Activated CD4-positive, alpha-beta T cell treated with anti-CD3 and anti-CD28 coated beads for 1 hour (primary cell): ENCODE measurements around the gene MXRA8.
"Not testable (repeated sequence)": the region's sequence is repeated elsewhere in the genome, so short reads cannot be mapped to it uniquely, and the experiment has no call there.

Source experiments
- DNase-seq: peaks from one replicate; pipeline ENCODE4 v3.0.0-alpha.2; 2020

The MXRA8 gene

DNA sequence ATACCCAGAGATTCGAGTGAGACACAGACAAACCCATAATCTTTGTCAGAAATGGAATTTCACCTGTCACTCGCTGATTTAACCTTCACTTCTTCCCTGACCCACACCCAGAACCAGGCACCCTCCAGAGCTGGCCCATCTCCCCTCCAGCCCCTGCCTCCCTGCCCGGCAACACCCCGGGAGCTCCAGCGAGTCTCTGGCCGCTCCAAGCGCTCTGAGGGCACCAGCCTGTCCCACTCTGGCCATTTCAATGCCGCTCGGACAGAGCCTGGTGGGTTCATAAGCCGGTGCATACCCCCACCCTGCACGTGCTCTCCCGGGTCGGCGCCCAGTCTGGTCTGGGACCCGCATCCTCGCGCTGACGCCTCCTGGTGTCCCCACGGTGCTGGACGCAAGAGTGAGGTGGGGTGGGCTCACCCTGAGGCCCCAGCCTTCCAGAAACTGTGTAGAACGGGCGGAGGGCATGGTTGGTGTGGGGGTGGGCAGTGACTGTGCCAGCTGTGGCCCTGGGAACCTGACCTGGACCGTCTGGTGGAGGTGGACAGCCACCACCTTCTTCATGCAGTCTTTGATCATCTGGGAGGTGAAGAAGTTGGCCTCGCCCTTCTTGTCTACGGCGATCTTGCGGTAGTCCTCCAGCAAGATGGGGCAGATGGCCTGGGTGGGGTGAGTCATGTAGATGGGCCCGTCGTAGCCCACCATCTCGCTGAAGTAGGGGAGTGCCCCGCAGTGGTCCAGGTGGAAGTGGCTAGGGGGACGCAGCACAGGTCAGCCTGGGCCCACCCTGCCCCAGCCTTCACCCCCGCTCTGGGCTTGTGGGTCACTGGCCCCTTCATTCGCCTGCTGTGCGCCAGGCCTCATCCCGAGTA lies 39.3 kb downstream of the MXRA8 start:
- DNase-seq = no peak

DNA sequence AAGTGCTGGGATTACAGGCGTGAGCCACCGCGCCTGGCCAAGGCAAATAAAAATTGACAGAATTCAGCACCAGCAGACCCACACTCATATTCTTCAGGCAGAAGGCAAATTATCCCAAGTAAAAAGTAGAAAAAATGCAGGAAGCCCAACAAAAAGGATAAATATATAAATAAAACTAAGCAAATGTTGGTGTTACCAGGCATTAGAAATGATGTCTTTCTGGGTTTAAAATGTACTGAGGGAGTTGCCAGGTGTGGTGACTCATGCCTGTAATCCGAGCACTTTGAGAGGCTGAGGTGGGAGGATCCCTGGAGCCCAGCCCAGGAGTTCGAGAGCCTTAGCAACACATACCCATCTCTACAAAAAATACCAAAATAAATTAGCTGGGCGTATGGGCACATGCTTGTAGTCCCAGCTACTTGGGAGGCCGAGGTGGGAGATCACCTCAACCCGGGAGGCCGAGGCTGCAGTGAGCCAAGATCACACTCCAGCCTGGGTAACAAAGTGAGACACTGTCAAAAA lies 40.2 kb downstream of the MXRA8 start:
- no peak for DNase-seq

DNA sequence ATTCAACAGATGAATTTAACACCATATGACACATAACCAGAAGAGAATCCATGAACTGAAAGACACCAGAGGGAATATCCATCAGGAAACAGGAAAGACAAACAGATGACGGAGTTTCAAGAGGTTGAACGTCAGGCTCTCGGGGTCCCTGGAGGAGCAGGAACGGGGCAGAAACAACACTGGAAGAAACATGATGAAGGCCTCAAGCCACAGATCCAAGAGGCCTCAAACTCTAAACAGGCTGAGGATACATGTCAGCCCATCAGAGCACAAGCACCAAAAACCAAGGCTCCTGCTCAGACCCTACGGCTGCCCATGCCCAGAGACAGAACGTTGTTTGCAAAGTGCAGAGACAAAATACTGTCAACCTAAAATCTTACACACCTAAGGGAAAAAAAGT lies 40.9 kb downstream of the MXRA8 start:
- no peak for DNase-seq

DNA sequence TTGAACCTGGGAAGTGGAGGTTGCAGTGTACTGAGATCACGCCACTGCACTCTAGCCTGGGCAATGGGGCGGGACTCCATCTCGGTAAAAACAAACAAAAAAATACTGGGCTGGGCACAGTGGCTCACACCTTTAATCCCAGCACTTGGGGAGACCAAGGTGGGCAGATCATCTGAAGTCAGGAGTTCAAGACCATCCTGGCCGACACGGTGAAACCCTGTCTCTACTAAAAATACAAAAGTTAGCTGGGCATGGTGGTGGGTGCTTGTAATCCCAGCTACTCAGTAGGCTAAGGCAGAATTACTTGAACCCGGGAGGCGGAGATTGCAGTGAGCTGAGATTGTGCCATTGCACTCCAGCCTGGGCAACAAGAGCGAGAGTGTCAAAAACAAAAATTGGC lies 42.2 kb downstream of the MXRA8 start:
- not testable (repeated sequence) for DNase-seq

DNA sequence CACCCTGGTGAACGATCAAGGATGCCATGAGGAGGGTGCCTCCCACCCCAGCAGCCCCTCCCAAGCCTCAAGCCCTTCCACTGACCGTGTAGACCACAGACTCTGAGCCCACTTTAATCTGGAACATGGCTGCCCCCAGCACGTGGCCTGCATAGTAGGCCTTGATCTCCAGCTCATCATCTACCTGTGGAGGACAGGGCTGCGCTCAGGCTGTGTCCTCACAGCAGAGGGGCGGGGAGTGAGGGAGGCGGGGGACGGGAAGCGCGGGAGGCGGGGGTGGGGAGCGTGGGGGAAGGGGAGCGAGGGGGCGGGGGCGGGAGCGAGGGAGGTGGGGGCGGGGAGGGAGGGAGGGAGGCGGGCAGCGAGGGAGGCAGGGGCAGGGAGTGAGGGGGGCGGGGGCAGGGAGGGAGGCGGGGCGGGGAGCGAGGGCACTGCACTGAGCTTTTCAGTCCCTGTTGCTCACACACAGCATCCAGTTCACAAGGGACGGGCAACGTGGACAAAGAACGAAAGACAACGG lies 42.9 kb downstream of the MXRA8 start:
- no peak for DNase-seq

DNA sequence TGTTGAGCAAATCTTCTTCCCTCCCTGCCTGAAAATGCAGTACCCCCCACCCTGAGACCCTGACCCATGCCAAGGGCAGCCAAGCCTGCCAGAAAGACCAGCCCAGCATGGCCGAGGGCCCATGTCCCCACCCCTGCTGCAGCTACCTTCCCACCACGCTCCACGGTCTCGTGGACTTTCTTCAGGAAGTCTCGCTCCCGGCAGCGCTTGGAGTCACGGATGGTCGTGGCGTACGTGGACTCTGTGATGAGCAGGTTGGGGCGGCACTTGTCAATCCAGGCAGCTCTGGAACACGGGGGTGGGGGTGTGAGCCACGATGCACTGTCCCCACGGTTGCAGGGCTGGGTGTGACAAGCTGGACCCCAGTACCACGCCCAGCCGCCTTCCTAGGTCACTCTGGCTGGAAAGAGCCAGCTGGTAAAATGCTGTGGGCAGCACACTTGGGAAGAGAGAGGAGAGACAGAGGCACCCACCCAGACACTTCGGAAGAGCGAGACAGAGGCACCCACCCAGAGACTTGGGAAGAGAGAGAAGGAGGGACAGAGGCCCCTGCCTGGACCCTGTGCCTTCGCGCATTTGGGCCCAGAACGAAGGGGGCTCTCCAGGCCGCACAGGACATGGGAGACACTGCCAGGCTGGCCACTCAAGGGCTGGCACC lies 43.5 kb downstream of the MXRA8 start:
- DNase-seq = no peak

DNA sequence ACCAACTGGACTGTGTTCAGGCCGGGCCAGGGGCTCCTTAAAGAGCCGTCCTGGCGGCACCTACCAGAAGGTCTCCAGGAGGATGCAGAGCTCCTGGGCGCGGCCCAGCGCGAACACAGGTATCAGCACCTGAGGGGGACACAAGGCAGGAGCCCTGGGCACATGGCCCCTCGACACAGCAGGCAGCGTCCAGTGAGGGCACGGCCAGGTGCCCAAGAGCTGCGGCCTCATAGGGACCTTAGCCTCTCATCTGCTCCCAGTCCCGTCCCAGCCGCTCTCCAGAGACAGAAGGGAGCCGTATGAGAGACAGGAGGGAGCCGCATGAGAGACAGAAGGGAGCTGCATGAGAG lies 44.1 kb downstream of the MXRA8 start:
- DNase-seq = no peak

DNA sequence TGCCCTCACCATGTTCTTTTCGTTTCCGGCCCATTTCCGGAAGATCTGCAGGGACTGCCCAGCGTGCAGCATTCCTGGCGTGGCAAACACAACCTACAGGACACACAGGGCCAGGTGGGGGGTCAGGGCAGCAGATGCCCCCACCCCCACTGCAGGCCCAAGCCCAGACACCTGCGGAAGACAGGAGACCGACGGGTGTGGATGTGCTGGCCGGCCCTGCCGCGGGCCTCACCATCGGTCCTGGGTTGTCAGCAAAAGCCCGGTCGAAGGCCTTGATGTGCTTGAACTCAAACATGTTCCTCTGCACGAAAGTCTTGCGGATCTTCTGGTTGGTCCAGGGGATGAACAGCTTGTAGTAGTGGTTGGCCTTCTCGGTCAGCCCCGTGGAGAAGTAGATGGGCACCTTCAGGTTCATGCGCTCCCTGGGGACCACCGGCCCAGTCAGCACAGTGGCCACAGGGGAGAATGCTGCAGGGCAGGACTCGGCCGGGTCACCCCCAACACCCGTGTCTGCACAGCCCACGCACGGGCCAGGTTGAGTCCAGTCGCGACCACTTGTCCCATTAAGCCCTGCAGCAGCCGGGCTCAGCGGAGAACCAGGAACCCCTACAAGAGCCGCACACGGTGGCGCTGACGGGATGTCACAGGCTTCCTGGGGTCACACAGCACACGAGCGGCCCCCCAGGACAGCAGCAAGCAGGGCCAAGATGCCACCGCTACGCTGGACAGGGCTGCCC lies 44.7 kb downstream of the MXRA8 start:
- no peak for DNase-seq

DNA sequence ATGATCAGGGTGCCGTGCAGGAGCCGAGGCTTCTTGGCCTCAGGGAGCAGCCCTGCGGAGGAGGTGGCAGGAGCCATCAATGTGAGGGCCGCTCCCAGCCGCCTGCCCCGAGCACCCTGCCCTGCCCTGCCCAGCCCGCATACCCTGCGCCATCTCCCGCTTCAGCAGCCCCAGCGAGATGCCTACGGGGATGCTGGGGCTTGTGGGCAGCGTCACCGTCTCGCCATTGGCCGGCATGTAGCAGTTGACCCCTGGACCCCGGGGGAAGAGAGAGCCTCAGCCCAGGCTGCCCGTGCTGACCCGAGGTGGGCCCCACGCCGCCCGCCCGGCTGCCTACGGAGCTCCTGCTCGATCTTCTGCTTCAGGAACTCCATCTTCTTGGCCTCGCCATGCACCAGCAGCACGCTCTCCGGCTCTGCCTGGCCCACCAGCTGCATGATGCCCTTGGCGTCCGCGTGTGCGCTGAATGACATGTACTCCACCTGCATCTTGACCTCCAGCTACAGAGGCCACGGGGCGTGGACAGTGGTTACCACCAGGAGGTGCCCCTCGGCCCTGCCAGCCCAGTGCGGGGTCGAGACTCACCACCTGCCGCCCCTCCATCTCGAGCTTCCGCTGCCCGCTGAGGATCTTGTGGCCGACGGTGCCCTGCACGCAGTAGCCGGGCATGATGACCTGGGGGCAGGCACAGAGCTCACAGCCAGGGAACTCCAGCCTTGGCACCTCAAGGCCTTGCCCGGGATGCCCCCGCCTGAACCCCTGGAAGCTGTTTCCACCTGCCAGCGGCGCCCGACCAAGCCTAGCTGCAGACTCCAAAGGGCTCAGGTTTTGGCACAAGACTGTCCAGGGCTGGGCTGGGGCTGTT lies 45.7 kb downstream of the MXRA8 start:
- DNase-seq = no peak

DNA sequence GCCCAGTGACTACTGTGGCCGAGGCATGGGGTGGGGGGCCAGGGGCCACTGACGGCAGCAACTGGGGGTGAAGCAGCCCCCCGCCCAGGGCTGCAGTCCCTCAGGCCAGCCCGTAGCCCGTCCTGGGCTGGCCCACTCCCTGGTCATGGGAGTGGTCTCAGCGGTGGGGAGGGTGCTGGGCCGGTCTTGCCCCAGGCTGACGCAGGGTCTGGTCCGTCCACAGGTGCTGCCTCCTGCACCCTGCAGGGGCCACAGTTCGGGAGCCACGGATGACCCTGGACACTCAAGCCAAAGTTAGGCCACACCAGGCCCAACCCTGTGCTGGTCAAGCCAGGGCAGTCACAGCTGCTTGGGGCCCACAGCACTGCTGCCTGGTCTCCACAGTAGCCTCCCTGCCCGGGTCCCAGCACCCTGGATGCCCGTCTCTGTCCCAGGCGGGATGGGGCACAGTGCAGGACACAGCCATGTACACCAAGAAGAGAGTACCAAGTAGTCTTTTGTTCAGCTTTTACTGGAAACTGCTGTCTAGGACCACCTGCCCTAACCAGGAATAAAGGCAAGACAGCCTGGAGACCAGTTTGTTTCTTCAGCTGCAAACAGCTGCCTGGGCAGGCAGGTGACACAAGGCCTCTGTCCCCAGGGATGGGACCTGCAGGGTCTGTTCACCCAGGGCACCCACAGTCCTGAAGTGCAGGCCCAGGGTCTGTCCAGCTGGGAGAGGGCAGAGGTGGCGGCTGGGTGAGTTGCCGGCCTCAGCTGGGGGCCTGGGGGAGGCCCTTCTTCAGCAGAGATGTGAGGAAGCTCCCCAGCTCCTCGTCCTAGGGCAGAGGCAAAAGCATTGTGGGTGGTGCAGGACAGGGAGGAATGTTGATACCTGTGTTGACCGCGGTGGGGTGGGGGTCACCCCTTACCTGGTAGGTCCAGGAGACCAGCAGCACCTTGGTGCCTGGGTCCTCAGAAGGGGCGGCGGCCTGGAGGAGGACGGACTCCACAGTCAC lies 46.9 kb downstream of the MXRA8 start:
- DNase-seq = no peak

DNA sequence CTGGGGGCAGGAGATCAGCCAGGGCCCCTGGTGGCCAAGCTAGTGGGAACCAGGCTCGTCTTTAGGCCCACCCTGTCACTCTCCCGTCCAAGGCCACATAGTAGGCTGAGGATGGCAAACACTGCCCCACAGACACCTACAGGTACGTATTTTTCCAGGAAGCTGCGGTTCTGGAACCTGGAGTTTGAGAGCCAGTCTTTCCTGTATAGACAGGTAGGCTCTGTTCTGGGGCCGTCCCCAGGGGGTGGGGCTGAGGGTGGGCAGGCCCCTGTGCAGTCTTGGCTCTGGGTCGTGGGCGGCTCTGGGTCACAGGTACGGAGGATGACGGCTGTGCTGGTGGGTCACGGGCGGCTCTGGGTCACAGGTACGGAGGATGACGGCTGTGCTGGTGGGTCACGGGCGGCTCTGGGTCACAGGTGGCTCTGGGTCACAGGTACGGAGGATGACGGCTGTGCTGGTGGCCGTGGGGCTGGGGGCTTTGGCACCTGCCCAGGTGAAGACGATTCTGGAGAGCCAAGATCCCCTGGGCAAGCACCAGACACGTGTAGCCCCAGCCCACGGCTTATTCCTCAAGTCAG lies 47.8 kb downstream of the MXRA8 start:
- DNase-seq = no peak

DNA sequence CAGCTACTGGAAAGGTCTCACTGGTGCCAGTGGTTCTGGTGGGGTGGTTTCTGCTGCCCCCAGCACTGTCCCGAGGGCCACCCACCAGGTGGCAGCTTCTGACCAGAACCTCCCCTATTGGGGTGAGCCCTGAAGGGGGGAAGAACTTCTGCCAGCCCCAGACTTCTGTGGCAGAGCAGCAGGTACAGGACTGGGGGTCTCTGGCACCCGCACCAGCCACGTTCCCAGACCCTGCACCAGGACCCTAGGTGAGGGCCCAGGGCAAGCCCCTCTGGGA lies 48.3 kb downstream of the MXRA8 start:
- no peak for DNase-seq

DNA sequence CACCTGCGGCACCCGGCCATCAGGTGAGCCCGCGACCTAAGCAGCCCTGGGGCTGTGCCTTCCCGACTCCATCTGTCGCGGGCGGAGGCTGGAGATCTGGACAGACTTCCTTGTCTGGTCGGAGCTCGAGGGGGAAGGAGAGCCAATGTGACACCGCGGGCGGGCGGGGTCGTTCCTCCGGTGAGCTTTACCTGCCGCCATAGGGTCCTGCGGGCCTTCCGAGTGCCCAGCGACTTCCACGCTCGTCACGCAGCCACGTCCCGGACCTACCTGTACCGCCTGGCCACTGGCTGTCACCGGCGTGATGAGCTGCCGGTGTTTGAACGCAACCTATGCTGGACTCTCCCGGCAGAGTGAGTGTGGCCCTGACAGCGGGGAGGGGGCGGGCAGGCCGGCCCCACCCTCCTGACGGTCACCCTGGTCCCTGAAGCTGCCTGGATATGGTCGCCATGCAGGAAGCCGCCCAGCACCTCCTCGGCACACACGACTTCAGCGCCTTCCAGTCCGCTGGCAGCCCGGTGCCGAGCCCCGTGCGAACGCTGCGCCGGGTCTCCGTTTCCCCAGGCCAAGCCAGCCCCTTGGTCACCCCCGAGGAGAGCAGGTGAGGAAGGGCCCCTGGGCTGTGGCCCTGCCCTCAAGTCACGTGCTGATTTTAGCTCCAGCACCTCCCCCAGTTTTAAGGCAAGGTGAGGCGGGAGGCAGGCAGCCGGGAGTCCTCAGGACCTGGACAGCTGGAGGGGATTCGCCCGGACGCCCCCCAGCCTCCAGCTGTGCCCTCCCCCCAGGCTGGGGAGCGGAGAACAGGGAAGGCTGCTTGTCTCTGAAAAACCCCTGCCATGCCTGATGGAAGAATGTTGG lies 48.9 kb downstream of the MXRA8 start:
- DNase-seq = no peak

DNA sequence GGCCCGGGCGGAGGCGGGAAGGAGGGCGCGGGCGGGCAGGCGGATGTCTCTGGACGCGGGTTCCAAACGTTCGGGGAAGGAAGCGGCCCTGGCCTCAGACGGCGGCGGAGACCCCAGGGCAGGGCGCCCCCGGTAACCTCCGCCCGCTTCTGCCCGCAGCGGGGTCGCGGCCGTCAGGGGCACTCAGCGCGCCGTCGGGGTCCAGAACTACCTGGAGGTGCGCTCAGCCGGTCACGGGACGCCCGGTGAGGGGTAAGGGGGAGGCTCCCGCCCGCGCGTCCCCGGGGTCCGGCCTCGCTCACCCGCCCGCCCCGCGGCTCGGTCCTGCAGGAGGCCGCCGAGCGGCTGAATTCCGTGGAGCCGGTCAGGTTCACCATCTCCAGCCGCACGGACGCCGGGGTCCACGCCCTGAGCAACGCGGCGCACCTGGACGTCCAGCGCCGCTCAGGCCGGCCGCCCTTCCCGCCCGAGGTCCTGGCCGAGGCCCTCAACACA lies 49.6 kb downstream of the MXRA8 start:
- DNase-seq = no peak

DNA sequence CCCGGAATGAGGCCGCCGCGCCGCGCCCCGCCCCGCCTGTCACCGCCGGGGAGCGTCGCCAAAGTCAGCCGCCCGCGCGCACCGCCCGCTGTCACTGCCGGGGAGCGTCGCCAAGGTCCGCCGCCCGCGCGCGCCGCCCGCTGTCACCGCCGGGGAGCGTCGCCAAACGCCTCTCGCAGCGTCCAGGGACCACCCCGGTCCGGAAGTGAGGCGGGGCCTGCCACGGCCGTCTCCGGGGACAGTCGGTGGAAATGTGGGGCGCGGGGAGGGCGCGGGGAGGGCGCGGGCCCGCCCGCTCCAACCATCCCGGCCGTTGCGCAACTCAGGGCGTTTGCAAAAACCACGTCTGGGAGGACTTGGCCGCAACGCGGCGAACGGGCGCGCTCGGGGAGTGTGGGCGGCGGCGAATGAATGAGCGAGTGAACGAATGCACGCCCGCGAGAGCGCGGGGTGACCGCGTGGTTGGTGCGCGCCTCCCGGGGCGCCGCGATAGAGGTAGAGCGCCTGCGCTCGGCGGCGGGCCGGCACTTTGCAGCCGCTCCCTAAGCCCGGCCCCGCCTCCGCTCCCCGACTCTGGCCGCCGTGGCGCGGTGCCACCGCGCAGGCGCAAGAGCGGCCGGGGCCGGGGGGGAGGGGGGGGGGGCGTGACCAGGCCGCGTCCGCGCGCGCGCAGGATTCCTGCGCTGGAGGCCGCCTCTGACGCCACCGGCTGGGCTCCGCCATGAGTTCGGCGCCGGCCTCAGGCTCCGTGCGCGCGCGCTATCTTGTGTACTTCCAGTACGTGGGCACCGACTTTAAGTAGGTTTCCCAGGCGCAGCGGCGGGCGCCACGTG lies 50.2 kb downstream of the MXRA8 start, which contains the start of the genes ACAP3 and PUSL1:
TSS of gene ACAP3 (minus strand) at position 8 of the 833 bp plus-strand sequence. CDS start 115 bp downstream, outside the sequence.
TSS of gene PUSL1 (plus strand) at position 675 of the 833 bp plus-strand sequence. CDS start at position 722, 47 bp downstream.
- peak; percentile 84 for DNase-seq

DNA sequence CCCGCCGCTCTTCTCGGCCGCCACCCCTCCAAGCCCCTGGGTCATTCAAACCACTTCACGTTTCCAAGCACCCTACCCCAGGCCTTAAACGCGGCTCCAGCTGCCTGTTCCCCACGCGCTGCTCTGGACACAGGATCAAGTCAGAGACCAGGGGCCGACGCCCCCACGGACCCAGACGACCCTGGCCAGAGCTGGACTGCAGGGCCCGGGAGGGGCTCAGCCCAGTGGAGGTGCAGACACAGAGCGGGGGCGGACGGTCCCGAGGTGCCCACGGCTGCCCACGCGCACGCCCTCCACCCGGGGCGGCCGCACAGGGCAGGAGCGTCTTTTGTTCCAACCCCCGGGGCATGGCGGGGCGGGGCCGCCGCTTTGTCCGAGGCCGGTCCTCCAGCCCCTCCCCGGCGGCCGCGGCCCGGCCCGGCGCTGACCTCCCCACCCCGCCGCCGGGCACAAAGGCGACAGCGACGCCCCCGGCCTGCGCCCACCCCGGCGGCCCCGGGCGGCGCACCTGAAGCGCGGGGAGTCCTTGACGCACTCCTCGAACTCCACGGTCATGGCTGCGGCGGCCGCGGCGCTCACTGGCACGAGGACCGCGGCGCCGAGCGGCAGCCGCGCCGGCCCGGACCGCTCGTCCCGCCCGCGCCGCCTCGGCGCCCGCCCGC lies 51.0 kb downstream of the MXRA8 start:
- no peak for DNase-seq

DNA sequence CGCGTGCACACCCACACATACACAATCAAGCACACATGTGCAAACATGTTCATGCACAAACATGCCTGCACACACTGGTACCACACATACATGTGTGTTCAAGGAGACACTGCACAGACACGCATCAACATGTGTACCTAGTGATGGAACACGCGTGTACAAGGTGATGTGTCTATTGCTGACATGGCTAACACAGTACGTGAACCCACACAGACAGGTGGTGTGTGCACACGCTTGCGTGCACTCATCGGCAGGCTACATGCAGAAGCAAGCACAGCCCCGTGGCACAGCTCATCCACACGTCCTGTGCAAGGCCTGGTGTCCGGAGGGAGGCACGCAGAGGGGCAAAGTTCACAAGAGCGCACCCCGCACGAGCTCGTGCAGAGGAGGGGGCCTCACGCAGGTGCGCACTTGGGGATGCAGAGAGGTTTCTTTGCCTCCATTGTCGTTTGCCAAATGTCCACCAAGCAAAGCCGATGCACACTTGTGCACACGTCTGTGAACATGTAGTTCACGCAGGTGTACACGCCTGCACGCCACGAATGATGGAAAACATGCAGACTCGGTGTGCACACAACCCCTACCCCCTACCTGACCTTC lies 51.6 kb downstream of the MXRA8 start:
- no peak for DNase-seq
